Fibroblast of lung (primary cell): ENCODE data around the gene IRF2BPL.

Experiments used
- EZH2 ChIP-seq: IDR thresholded peaks from 2 replicates; pipeline ENCODE4 v1.5.1; 2012; ENCODE audit warnings: low read length, control low read depth, mild to moderate bottlenecking; ENCODE audit errors: missing control alignments
- TF ChIP-seq, protein P1 (sequence below), 2 donors: IDR thresholded peaks in 1 of 2; conservative IDR thresholded peaks in 1 of 2; 1 replicate in 1 of 2; 2 replicates in 1 of 2; pipeline ENCODE4 v1.5.1; 2011 to 2012; ENCODE audit warnings: low read length in 2 of 2, control low read depth in 1 of 2, inconsistent platforms in 1 of 2, low read depth in 1 of 2, mild to moderate bottlenecking in 1 of 2

GRCh38 chr14:77026166-77026929, 2.2 kb downstream of the IRF2BPL start:
- TF ChIP-seq EZH2: no peak
- TF ChIP-seq, protein P1, sequence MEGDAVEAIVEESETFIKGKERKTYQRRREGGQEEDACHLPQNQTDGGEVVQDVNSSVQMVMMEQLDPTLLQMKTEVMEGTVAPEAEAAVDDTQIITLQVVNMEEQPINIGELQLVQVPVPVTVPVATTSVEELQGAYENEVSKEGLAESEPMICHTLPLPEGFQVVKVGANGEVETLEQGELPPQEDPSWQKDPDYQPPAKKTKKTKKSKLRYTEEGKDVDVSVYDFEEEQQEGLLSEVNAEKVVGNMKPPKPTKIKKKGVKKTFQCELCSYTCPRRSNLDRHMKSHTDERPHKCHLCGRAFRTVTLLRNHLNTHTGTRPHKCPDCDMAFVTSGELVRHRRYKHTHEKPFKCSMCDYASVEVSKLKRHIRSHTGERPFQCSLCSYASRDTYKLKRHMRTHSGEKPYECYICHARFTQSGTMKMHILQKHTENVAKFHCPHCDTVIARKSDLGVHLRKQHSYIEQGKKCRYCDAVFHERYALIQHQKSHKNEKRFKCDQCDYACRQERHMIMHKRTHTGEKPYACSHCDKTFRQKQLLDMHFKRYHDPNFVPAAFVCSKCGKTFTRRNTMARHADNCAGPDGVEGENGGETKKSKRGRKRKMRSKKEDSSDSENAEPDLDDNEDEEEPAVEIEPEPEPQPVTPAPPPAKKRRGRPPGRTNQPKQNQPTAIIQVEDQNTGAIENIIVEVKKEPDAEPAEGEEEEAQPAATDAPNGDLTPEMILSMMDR (conservative IDR thresholded peaks at IDR 0.05 in 1 of 2, IDR thresholded peaks at IDR 0.05 in 1 of 2; ENCODE audit: low read depth in 1 of 2, low read length in 2 of 2): no peak
